ENCODE data around the gene AKR1D1.
"Not testable (repeated sequence)": the region's sequence is repeated elsewhere in the genome, so short reads cannot be mapped to it uniquely, and the experiment has no call there.

Gene AKR1D1

DNA sequence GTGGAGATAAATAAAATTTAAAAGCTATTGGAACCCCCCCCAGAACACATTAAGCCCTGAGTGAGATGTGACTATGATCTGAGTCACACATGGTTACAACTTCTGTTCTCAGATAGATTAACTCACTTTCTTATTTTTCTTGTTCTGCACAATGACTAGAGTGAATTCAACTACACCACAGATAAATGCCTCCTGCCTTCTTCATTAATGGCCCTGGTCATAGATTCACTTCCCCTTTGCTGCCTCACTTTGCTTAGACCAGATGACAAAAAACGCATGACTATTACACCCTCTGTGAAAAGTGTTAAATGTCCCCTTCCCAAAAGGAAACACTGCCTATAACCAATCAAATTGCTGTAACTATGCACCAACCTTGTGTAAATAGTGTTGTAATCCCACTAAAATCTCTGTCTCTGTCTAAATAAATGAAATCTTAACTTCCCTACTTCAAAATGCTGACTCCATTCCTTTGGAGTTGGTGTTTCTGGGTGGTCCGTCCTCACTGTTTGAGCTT is 49.4 kb downstream of the AKR1D1 start:
- DNase-seq: no peak

DNA sequence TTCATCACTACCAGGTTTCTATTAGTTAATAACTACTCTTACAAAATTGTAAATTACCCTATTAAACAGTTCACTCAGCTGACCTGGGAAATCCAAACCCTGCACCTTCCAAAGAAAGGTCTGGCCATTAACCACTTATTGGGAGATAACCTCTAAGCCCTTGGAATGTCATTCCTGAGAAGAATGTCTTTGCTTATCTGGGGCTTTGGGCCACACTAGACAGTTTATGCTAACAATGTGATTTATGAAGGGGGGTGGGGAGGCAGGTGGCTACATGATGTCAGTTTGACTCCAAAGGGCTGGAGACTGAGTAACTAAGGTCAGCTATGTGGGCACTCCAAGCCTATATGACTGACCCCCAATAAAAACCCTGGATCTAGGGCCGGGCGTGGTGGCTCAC is 50.7 kb downstream of the AKR1D1 start:
- DNase-seq: no peak

DNA sequence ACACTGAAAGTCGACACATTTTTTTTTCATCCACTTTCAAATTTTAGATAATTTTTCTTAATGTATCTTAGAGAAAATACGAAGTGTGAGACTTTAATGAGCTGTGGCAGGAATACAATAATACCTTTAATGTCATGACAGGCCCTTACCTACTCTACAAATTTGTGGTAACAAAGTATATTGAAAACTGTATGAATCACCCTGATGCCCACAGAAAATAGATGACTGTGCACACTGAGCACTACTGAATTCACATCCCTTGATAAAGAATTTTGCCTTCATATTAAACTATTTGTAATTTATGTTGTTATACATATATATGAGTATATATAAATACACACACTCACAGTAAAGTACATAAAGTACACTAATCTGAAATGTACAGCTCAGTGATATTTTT is 51.7 kb downstream of the AKR1D1 start:
- DNase-seq: no peak

DNA sequence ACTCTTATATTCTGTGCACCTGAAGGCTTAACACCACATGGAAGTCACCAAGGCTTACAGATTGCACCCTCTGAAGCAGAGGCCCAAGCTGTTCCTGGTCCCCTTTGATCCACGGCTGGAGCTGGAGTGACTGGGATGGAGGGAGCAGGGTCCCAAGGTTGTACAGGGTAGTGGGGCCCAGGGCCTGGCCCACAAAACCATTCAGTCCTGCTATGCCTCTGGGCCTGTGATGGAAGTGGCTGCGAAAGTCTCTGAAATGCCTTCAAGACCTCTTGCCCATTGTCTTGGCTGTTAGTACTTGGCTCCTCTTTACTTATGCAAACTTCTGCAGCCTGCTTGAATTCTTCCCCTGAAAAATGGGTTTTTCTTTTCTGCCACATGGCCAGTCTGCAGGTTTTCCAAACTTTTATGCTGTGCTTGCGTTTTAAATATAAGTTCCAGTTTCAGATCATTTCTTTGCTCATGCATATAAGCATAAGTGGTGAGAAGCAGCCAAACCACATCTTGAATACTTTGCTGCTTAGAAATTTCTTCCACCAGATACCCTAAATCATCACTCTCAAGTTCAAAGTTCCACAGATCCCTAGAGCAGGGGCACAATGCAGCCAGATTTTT is 53.4 kb downstream of the AKR1D1 start:
- no peak for DNase-seq

DNA sequence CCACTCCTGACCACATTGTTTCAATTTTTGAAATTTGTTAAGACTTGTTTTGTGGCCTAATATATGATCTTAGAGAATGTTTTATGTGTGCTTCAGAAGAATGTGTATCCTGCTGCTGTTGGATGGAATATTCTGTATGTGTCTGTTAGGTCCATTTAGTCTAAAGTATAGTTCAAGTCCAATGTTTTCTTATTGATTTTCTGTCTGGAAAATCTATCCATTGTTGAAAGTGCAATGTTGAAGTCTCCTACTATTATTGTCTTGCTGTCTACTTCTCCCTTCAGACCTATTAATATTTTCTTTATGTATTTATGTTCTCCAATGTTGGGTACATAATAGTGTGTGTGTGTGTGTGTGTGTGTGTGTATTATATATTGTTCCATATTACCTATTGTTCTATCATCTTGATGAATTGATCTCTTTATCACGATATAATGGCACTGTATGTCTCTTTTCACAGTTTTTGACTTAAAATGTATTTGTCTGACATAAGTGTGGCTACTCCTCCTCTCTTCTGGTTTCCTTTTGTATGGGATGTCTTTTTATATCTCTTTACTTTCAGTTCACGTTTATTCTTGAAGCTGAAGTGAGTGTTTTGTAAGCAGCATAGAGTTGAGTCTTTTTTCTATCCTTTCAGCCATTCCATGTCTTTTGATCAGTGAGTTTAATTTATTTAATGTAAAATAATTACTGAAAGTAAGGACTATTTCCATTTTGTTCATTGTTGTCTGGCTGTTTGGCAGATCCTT is 61.3 kb downstream of the AKR1D1 start:
- no peak for DNase-seq

DNA sequence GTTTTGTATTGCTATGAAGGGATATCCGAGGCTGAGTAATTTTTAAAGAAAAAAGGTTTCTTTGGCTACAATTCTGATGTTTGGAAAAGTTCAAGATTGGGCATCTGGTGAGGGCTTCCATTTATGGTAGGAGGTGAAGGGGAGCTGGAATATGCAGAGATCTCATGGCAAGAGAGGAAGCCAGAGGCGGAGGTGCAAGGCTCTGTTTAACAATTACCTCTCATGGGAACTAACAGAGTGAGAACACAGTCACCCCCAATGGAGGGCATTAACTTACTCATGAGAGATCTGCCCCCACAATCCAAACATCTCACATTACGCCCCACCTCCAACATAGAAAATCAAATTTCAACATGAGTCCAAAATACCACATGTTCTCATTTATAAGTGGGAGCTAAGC is 62.0 kb downstream of the AKR1D1 start:
- no peak for DNase-seq

DNA sequence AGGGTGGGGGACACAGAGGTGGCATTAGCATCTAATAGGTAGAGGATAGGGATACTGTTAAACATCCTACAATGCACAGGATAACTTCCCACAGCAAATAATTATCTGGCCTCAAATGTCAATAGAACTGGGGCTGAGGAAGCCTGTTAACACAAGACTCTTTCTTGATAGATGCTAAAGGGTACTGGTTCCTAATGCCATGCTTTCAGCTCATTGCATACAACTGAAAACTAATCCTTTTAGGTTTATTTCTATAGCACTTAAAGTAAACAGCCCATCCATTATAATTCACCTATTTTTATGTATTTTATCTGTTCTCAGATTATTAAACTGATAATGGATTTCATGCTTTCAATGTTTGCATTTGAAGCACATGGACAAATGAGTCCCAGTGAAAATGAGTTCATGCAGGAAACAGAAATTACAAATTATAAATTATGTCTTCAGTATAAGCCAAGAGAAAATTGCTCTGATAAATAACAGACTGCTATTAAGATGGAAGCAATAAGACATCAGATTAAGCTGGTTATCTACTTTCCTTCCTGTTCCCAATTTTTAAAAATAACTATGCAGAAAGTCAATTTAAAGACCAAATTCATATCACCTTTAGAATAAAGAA is 66.4 kb downstream of the AKR1D1 start:
- DNase-seq: no peak

DNA sequence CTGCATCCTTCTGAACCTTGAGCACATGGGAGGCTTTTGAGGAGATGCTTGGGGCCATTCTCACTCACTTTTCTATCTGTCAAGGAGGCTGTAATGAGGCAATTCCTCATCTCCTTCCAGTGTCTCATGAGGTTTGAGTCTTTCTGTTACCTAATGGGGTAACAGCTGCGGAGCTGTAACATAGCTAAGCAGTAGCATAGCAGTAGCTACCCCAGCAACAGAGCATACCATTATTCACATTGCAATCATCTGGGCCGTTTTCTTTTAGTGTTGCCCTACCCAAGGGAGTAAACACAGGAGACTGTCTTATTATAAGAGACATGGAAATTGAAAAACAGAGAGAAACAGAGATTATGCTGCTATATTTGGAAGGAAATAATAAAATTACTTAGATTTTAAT is 68.7 kb downstream of the AKR1D1 start:
- no peak for DNase-seq

DNA sequence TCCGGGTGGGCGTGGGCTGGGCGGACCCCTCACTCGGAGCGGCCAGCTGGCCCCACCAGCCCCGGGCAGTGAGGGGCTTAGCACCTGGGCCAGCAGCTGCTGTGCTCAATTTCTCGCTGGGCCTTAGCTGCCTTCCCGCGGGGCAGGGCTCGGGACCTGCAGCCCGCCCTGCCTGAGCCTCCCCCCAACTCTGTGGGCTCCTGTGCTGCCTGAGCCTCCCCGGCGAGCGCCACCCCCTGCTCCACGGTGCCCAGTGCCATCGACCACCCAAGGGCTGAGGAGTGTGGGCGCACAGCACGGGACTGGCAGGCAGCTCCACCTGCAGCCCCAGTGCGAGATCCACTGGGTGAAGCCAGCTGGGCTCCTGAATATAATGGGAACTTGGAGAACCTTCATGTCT is 70.0 kb downstream of the AKR1D1 start:
- not testable (repeated sequence) for DNase-seq

DNA sequence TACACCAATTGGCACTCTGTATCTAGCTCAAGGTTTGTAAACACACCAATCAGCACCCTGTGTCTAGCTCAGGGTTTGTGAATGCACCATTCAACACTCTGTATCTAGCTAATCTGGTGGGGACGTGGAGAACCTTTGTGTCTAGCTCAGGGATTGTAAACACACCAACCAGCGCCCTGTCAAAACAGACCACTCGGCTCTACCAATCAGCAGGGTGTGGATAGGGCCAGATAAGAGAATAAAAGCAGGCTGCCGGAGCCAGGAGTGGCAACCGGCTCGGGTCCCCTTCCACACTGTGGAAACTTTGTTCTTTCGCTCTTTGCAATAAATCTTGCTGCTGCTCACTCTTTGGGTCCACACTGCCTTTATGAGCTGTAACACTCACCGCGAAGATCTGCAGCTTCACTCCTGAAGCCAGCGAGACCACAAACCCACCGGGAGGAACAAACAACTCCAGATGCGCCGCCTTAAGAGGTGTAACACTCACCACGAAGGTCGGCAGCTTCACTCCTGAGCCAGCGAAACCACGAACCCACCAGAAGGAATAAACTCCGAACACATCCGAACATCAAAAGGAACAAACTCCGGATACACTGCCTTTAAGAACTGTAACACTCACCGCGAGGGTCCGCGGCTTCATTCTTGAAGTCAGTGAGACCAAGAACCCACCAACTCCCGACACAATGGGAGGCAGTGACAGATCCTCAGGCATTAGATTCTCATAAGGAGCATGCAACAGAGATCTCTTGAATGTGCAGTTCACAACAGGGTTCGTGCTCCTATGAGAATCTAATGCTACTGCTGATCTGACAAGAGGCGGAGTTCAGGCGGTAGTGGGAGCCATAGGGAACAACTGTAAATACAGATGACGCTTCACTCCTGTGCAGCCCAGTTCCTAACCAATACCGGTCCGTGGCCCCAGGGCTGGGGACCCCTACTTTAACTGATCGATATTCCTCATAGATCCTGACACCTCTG is 70.8 kb downstream of the AKR1D1 start:
- not testable (repeated sequence) for DNase-seq

DNA sequence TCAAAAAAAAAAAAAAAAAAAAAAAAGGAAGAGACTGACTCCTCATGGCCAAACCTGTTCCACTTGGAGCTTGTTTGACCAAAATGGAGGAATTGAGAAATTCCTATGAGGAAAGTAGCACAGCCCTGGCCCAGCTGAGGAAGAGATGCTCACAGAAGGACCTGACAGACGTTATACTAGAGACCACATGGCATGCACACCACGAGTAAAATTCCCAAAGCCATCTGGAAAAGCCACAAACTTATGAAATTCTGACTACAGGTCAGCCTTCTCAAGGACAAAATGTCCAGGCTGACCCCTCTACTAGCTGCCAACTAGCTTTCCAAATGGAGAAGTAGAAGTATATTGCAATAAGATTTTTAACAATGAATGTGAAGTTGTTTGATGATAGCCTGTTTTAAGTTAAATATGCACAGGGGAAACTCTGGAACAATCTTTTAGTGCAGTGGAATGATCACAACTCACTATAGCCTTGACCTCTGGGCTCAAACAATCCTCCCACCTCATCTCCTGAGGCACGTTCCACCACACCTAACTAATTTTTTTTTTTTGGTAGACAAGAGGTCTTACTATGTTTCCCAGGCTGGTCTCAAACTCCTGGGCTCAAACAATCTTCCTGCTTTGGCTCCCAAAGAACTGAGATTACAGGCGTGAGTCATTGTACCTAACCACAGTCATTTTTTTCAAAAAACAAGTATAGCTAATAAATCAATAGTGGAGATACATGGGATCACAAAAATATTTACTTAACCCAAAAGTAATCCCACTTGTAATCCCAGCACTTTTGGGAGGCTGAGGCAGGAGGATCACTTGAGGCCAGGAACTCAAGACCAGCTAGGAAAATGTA is 75.7 kb downstream of the AKR1D1 start:
- no peak for DNase-seq

DNA sequence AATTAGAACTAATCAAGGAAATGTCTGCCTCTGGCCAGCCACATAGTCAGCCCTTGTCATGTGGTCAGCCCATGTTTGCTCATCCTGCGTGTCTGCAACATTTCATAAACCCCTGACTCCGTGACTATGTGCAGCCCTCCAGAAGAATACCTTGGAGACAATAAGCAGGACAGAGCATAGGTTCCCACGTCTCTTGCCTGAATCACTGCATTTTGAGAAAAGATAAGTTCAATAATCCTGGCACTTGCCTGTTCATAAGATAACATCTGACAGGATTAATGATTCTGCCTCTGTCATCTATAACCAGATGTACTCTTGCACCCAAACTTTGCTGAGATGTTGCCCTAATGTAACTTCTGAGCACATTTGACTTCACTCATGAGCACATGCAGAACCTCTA is 78.4 kb downstream of the AKR1D1 start:
- no peak for DNase-seq

DNA sequence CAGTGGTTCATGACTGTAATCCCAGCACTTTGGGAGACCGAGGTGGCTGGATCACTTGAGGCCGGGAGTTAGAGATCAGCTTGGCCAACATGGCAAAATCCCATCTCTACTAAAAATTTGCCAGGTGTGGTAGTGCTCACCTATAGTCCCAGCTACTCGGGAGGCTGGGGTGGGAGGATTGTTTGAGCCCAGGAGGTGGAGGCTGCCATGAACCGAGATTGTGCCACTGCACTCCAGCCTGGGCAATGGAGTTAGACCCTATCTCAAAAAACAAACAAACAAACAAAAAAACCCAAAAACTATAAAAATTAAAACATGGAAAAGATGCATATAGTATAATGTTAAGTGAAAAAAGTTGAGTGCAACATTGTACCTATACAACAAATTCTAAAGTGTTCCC is 81.4 kb downstream of the AKR1D1 start:
- no peak for DNase-seq

DNA sequence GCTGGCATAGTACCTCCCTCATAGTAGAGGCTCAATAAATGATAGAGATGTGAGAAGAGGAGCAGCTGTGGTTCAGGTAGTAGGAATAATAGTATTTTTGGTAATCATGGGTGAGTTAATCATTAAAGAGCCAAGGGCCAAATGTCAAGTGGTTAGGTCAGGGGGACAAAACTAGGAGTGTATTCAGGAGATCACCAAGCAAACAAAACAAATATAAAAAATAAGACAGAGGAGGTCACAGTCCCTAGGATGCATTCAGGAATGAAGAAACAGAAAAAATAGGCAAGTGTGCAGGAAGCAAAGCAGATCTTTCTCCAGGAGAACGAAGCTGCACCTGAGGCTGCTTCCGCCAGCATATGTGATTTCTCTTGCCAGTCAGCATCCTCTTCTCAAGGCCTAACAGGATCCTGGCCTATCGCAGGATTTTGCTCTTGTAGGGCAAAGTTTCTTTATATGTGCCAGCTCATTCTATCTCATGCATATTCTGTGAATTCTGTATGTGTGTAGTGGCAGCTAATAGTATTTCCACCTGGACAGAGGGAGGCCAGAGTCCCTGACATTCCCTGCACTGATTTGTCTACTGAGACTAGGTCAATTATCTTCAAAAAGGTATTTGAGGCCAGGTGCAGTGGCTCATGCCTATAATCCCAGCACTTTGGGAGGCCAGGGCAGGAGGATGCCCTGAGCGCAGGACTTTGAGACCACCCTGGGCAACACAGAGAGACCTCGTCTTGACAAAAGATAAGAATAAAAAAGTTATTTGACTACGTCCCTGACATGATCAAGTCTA is 82.7 kb downstream of the AKR1D1 start:
- no peak for DNase-seq

DNA sequence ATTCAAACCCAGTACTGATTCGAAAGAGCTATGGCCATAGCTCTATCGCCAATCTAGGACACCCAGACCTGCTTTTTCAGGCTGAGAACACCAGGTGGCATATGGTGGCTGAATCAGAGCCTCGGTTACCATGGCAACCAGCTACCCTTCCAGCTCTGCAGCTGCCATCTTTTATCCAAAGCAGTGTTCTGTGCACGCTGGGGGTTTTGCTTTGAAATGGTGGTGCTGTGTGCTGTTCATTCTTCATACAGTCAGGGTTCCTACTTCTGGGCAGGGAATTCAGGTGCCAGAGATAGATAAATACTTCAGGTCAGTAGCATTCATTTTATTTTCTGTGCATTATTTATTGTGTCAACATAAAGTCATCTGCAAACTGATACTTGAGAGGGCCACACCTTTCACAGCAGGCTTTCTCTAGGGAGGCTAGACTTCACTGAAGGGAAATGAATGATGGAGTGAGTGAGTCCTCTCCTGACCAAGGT is 85.4 kb downstream of the AKR1D1 start:
- peak; percentile 67 for DNase-seq

DNA sequence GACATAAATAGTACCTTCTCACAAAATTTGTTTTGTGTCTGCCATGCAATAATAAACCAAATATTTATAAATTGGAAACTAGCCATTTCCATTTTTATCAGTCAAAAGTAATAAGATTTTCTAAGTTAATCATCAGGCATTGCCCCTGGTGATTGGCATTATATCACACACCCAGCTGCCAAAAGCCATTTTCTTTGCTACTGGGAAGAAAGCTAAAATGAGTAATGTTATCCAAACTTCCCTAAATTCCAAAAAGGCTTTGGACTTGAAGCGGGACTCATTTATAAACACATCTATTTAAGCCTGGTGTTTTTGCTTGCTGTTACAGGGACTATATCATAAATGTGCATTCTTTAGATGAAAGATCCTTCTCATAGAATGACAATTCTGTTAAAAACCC is 86.0 kb downstream of the AKR1D1 start:
- no peak for DNase-seq

DNA sequence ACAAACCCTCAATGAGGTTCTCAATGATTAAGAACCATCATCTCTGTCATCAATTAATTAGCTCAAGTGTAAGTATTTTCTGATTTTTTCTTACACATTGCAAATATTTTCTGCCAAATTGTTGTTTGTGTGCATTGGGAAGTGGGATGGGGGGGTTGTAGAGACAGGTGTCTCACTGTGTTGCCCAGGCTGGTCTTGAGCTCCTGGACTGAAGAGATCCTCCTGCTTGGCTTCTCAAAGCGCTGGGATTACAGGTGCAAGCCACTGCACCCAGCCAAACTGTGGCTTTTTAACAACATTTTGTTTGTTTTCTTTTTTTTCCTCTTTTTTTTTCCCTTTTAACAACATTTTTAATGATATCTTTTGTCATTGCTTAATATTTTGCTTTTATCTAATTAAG is 87.5 kb downstream of the AKR1D1 start:
- DNase-seq: no peak

DNA sequence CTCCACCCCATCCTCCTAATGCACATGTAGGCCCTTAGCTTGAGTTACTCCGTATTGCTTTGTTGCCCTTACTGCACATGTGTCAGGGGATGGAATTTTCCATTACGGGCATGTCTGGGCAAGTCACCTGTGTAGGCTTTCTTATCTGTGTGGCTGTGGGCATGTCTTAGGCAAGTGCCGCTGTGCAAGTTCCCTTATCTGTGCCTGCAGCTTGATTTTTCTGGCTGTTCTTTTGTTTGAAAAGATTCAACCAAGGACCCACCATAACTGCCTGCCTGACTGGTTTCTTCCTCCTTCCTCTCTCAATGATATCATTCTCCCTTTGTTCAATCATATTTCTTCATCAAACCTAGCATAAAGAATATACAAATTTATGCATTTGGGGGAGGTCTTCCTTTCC is 88.5 kb downstream of the AKR1D1 start:
- no peak for DNase-seq

DNA sequence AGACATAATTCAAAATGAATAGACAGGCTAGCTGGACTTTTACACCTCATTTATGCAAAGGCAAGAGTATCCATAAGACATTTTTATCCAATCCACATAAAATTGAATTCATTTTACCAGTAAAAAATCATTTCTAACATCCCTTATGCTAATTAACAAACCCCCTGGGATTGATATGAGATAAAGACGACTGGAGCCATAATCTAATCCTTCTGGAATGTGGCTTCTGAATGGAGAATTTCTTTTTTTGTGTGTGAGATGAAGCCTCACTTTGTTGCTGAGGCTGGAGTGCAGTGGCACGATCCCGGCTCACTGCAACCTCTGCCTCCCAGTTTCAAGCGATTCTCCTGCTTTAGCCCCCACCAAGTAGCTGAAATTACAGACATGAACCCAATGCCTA is 90.4 kb downstream of the AKR1D1 start:
- DNase-seq: no peak

DNA sequence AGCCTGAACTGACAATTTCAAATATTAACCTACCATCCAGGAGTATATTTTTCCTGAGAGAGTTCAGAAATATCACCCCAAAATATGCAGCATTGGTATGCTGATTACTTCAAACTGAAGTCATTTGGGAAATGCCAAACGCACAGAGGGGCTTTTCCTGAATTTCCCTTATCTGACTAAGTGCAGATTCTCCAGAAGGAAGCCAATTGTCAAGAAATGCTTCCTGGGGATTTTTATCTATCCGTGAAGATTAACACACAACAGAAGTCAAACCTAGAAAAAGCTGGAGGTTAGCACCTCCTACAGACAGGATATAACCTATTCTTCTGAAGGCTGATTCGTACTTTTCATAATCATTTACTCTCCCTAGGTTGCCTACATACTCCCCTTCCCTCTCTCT is 91.0 kb downstream of the AKR1D1 start:
- no peak for DNase-seq

DNA sequence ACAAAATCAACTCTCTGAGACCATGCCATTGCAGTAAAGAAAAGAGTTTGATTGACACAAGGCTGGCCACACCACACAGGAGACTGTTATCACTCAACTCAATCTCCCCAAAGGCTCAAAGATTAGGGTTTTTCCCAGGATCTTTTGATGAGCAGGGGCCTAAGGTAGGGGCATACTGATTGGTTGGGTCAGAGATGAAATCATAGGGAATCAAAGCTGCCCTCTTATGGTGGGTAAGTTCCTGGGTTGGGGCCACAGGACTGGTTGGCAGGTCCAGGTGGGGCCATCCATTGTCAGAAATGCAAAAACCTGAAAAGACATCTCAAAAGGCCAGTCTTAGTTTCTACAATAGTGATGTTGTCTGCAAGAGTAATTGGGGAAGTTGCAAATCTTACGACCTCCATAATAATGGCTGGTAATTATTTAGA is 91.6 kb downstream of the AKR1D1 start:
- DNase-seq: no peak
